ENCODE measurements around the gene HECTD2.
"Not testable (repeated sequence)": the region's sequence is repeated elsewhere in the genome, so short reads cannot be mapped to it uniquely, and the experiment has no call there.

Gene HECTD2

DNA sequence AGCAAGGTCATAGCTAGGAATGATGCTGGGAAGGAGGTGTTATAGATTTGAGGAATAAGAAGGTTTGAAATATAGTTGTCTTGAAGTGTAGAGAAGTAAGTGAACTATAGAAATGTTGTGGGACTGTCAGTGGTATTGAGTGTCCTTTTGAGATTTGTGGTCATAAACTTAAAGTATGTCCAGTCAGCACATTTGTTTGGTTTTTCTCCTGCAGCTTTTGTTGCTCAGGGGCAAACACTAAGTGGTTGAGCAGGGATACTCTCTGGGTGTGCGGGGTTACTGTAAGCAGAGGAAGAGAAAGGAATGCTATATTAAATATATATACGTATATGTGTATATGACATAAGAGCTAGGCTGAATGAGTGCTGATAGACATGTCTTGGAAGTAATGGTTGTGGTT, 67.1 kb downstream of the HECTD2 start:
- no peak for DNase-seq

DNA sequence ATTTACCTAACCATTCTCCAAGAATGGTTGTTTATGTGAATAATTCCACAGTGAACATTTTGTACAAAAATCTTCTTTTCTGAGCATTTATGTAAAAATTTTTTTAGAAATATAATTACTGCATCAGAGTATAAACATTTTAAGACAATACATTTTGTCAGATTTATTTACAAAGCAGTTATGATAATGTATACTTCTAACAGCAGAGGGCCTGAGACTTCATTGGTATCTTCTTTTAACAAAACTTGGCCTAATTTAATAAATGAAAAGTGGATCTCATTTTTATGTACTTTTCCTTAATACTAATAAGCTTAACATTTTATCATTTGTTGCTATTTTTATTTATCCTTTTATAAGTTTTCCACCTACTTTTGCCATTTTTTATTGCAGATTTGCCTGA, 69.4 kb downstream of the HECTD2 start:
- no peak for DNase-seq

DNA sequence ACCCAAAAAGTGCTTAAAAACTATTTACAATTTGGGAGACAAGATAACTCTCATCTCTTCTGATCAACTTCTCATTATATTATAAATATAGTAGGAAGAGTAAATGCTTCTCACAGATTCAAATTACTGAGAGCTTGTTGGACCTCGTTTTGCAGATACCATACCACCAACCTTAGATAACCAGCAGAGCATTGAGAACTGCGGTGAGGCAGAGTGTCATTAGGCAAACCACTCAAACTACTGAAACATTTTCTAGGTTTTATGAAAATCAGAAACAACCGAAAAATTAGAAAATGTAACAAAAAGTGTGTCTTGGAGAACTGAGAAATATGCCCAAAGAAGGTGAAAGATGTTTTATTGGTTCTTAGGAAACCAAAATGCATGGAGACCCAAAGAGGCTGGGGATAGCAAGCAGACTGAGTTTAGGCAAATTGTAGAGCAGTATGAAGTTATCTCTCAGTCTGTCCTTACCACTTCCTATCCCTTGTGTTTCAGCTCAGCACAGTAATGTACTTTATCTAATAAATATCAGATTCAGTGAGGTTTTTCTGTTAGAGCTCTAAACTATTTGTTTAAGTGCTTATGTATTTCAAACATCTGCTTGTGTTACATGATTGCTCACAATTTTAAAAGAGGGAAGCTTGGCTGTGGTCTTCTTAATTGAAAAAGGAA, 77.9 kb downstream of the HECTD2 start:
- DNase-seq = peak; percentile 32

DNA sequence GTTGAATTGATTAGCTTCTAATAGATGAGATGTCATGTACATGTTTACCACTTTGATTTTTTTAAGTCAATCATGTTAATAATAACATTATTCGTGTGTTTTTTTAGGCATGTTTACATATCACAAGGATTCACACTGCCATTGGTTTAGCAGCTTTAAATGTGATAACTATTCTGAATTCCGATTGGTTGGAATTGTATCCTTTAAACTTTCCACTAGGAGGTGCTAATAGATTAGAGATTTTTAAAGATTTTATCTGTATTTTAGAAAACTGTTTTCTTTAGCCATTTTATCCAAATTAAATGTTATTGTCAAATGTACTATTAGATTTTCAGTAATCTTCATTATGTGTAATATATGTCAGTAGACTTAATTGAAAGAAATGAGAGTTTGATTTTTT, 83.2 kb downstream of the HECTD2 start:
- DNase-seq = peak; percentile 42

DNA sequence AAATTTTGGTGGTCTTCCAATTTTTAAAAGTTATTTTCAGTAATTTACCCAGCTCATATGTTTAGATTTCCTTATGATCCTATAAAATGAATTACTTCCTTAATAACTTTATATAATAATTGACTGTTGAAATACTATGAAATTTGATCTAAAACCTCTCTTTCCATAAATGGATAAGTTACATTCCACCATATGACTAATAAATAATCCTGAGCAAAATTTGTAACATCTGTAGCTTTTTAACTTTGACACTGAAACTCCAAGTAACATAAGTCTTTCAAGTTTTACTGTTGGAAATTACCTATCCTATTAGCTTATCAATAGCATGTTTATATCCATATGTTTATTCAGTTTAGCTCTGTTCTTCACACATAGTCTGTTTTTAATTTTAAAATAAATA, 85.3 kb downstream of the HECTD2 start:
- no peak for DNase-seq

DNA sequence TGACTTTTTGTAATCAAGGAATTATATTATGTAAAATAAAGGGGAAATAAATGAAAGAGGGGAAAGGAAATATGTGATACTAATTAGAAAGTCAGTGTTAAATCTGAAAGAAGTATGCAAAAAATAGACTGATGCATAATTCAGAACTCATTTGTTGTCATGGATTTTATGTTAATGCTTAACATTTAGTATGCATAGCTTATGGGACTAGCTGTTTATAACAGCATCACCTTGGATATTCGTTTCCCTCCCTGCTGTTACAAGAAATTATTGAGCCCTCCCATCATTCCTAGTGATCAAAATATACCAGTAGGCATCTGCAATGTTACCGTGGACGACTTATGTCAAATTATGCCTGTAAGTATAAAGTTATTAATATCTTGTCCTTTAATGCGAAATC, 85.9 kb downstream of the HECTD2 start:
- DNase-seq = no peak

DNA sequence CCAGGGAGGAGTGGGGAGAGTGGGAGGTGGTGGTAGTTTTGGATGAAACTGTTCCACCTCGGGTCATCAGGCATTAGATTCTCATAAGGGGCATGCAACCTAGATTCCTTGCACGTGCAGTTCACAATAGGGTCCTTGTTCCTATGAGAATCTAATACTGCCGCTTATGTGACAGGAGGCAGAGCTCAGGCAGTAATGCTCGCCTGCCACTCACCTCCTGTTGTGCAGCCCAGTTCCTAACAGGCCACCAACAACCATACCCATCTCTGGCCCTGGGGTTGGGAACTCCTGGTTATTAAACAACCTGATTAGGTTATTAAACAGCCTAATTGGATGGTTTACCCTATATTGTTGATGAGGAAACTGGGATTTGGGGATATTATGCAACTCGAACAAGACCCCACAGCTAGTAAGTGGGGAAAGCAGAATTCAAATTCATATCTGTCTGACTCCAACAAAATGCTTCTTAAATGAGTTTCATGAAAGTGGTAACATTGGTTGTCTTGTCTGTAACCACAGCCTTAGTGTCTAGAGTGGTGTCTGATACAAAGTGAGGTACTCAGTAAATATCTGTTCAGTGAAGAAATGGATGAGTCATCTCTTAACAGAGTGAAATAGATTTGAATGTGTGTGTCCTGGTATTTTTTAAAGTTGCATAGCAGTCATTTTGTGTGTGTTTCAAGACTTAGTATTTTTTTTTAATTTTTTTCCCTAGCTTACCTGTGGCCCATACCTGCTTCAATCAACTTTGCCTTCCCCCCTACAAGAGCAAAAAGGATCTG, 101.6 kb downstream of the HECTD2 start:
- no peak for DNase-seq

DNA sequence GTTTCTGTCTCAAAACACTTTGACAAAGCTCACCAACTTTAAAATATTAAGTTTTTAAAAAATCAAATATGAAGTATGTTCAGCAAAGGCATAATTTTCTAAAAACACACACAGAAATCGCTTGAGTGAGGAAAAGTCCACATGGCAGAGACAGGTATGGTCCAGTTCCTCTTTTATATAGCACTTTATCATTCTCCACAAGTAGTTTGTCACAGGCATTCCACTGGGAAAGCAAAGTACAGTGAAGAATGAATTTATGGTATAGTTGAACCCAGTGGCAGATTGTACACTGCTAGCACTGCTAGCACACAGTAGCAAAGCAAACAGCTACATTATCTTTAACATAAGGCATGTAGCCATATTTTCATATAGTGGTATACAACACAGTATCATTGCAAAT, 102.3 kb downstream of the HECTD2 start:
- DNase-seq = no peak

DNA sequence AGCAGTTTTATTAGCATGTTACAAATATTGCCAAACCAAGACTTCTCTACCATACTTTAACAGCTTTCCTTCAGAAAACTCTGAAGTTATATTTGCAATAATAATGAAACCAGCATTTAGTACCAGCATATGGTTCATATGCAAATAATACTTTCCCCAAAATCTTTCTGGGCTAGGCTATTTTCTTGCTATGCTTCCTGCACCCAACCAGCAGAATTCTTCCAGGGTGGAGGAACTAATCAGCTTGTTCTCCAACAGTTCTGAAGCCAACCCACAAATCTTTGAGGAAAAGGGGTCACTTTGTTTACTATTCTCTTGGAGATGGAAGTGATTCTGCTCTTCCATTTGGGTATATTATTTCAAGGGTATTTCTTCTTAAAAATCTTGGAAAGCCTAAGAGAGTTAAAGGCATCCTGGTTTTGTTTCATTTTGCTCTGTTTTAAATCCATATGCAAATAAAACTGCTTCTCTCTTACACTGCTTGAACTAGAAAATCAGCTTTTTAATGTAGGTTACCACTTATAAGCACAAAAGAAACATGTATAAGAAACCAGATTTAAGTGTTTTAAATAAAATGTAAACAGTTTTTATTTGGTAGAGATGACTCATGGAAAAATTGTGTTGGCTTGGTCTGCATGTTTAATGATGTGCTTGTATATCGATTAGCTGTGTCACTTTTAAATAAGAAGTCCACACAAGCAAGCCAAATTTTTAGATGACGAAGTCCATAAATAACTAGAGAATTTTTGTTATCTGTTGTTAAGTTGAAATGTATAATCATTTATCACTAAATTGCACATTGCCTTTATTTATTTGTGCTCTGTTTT, 103.7 kb downstream of the HECTD2 start:
- DNase-seq = no peak

DNA sequence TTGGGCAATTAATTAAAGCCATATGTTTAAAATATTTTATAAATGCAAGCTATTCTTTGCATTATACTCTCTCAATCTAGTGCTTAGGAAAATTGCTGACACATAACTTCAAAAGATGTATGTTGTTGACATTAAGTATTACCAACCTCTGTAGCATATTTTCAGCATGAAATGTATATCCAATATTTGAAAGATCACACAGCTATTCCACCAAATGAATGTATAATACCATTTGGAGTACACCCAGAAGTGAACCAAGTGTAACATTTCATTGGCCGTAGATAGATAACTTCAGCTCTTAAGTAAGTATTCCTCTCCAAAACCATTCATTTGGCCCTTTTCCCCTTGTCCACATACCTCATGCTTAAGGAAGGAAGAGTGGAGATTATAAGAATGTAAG, 104.6 kb downstream of the HECTD2 start:
- no peak for DNase-seq

DNA sequence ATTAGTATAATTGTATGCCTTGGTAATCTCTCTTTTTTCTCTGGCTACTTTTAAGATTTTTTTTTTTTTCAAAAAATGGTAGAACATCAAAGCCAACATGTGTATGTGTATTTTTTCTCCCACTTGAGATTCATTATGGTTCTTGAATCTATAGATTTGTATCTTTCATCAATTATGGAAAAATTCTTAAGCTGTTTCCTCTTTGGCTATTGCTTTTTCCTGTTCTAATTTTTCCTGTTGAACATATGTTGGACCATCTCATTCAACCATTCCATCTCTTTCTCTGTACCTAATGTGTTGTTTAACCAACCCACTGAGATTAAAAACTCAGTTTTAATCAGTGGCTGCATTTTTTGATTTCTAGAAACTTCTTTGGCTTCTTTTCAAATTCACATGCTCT, 107.2 kb downstream of the HECTD2 start:
- no peak for DNase-seq

DNA sequence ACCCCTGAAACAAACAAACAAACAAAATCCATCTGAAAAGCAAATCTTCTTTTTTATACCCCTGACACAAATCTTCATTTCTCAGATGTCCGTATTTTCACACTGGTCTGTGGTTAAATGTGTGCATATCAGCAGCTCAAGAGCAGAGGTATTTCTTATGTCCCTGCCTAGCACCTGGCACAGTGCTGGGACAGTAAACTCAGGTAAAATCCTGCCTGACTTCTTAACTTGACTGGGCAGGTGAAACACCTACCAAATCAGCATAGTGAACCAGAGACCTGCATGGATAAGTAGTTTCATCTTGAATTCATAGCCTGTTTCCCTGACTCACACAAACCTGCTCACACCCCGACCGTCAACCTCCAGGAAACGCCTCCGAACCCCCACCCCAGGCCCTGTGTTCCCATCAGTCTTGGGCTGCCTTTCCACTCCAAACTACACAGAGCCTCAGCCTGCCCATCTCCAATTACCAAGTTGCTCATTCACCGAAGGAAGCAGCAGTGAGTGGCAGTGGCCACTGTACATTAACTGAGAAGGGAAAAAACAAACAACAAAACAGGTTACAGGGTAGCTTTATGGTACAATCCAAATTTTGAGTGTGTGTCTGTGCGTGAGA, 109.9 kb downstream of the HECTD2 start:
- DNase-seq = no peak

DNA sequence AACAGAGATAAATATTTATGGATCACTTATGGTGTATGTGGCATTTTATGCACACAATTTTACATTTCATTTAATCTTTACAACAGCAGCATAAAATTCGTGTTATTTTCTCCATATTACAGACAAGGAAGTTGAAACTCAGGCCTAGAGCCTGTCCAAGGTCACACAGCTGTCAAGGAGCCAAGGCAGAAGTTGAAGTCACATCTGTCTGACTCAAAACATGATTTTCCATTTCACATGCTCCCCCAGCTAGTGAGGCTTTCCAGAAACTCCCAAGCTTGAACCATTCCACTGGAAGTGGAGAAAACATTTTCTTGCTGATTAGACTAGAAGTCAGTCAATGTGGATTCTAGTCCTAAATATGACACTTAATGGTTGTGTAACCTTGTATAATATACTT, 110.5 kb downstream of the HECTD2 start:
- no peak for DNase-seq

DNA sequence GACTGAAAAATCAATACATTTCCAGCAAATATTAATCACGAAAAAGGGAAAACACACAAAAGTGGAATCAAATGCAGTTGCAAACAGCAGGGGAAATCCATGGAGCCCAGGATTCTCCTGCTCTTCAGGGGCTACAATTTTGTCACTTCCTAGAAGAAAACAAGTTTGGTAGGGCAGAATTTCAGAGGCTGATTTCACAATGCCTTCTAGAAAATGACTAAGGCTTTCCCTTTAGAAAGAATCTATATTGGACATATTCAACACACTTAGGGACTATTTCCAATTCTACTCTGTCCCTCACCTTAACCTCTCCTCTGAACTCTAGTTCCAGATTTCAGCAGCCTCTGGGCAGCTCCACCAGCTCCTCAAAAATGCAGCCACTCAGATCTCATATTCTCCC, 111.3 kb downstream of the HECTD2 start:
- no peak for DNase-seq

DNA sequence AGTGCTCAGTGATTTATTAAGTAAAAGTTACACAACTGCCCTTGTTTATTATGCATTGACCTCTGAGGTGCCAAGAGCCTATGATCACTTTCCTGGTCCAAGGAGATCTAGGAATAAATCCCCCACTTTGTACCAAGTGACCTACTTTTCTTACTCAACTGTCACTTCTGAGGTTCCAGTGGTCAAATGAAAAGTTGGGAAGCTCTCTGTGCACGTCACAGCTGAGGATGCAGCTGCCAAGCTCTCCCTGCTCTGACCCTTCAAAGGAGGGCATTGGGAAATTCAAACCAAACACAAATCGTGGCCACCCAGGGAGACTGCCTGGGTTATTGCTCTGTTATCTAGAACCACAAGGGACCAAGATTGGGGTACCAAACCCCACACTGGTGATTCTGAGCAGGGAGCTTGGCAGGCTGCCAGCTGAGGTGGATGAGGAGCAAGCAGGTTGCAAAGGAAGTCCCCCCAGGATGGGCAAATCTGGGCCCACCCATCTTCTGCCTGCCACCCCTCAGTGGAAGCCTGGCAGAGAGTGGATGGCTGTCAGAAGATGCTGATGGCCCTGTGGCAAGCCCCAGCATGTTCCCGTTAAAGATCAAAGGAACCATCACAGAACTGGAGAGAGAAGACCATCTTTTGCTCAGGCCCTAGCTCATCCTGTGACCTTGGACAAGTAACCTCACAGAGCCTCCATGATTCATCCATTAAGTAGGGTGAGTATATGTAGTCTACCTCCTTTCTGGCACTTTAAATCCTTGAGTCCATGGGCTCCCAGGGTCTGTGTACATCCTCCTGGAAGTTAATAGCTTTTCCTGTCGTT, 116.0 kb downstream of the HECTD2 start:
- DNase-seq = no peak

DNA sequence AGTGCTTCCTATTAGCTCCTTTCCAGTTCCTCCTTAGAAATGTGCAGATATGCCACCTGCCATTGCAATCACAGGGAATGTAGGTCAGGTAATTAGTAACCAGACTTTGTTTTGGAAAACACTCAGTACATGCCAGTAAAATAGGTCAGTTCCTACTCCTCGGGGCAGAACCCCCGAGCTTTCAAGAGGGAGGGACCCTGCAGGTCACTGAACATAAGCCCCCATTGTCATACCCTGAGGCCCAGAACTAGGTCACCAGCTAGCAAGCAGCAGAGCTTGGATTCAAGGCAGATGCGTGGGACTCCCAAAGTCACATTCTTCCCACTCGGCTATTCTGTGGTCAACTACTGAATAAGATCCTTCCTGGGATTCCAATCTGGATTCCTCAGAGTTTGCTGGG, 117.9 kb downstream of the HECTD2 start:
- no peak for DNase-seq

DNA sequence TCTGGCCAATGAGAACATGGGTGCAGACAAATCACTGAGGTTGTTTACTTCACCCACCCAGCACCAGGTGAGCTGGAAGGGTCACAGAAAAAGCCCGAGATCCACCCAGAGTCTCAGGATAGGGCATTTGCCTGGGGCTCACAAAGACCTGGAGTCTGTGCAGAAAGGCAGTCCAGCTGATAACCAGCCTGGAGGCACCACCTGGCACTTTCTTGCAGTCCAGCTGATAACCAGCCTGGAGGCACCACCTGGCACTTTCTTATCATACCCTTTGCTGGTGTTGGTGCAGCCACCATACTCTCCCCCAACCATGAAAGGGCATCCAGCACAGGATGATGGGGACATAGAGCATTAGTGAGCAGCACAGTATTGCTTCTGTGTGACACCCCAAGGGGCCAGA, 118.6 kb downstream of the HECTD2 start:
- DNase-seq = no peak

DNA sequence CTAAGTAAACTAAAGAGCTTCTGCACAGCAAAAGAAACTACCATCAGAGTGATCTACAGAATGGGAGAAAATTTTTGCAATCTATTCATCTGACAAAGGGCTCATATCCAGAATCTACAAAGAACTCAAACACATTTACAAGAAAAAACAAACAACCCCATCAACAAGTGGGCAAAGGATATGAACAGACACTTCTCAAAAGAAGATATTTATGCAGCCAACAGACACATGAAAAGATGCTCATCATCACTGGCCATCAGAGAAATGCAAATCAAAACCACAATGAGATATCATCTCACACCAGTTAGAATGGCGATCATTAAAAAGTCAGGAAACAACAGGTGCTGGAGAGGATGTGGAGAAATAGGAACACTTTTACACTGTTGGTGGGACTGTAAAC, 124.6 kb downstream of the HECTD2 start:
- DNase-seq = not testable (repeated sequence)

DNA sequence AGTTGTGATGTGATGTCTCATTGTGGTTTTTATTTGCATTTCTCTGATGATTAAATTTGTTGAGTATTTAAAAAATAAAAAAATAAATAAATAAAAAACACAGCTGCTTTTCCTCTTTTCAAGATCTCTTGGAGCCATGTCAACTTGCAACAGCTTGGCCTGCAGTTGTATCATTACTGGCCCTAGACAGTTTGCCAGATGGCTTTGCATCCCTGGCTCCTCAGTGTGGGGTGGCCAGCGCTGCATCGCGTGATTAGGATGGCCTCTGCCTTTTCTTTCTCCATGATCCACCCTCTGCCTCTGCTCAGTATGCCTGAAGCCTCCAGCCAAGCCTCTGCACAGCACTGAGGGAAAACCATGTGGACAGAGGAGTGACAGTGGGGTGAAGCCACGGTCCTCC, 126.0 kb downstream of the HECTD2 start:
- DNase-seq = no peak

DNA sequence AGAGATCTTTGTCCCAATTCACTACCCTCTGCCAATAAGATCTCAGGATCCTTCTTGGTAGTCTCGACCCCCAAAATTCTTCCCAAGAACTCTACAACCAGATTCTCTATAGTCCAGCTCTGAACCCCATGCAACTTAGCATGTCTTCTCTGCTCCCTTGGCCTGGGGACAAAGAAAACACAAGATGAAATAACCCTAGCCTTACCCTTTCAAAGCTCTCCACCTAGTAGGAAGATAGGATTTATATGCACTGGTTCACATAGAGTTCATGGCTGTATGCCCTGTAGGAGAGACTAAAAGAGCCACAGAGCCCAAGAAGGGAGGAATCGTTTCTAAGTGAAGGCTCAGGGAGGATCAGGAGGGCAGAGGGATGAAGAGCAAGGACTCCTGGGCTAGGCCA, 126.6 kb downstream of the HECTD2 start:
- no peak for DNase-seq

DNA sequence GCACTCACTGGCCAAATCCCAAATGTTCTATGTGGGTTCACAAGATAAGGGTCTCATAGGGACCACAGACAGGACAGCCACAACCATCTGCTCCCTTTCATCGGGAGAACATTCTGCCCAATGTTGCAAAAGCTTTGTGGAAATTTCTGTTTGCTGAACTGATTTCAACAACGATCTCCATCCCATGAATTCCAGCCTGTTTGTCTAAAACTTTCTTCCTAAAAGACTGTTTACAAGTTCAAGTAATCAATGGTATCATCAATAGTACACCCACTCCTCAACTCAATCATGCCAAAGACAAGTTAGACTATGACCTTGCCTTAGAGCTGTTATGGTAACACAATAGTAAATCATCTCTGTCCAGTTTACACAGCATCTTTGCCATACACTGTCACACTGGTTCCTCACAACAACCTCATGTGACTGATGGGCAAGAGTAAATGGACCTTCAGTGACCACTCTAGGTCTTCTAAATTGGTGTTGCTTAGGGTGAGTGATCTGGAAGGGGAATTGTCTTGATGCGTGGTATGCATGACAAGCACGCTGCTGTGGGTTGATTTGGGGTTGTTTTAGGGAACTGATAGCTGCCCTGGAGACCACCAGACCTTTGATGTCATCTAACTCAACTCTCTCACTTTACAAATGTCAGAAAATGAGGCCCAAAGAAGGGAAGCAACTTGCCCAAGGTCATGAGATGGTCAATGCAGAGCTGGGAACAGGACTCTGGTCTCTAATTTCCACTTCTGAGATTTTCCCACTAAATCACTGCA, 127.7 kb downstream of the HECTD2 start:
- DNase-seq = no peak

DNA sequence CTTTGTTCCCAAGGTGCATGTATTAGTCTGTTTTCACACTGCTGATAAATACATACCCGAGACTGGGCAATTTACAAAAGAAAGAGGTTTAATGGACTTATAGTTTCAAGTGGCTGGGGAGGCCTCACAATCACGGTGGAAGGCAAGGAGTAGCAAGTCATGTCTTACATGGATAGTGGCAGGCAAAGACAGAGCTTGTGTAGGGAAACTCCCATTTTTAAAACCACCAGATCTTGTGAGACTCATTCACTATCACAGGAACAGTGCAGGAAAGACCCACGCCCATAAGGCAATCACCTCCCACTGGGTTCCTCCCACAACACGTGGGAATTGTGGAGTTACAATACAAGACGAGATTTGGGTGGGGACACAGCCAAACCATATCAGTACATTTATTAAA, 129.8 kb downstream of the HECTD2 start:
- no peak for DNase-seq
